ENCODE measurements around the gene XCL2. TPM values are rescaled to one million over a fixed set of nuclear protein-coding genes. Genes with fewer than 3 reads are reported as not detected.

XCL2 gene
- total RNA-seq, 1 experiment from 2014 or later = not detected

- peaks cover 16% of the 10 kb centered on the region for H3K27me3 ChIP-seq (replicated peaks; ENCODE audit: insufficient read depth, low read depth, low read length, poor library complexity)
- POLR2A ChIA-PET (ENCODE audit: low non-redundant PET) = no interaction called here
- no peak overlapping the region for H3K4me3 ChIP-seq (ENCODE audit: low read depth, low read length, poor library complexity, severe bottlenecking)
- TF ChIP-seq EZH2 (IDR thresholded peaks at IDR 0.05; ENCODE audit: borderline replicate concordance, low read depth, low read length, poor library complexity, severe bottlenecking) (no peak), CTCF (conservative IDR thresholded peaks at IDR 0.05; ENCODE audit: low read depth, low read length) (no peak)
- no peaks in the 10 kb centered on the region for H3K36me3 ChIP-seq (ENCODE audit: insufficient read depth, low read length, poor library complexity, severe bottlenecking)
- intact Hi-C loops (cut with micrococcal nuclease; ENCODE audit: unreplicated experiment) = no loop called here
- CTCF ChIA-PET = no interaction called here
- no peak for DNase-seq (ENCODE audit: low spot score)
- H3K9me3 ChIP-seq (ENCODE audit: low read depth, low read length, poor library complexity, severe bottlenecking) = no peaks in the 10 kb centered on the region
- H3K27ac ChIP-seq (ENCODE audit: low read depth, low read length, poor library complexity, severe bottlenecking) = no peak overlapping the region
- no TSS peak for BruUV-seq (replicated peaks)
- H3K4me1 ChIP-seq (ENCODE audit: insufficient read depth, low read length, poor library complexity, severe bottlenecking) = no peaks in the 10 kb centered on the region
These were observed 23.2 kb upstream of the XCL2 start for GRCh38 chr1:168567007-168567406.

GRCh38 chr1:168565825-168566224 is 22.0 kb upstream of the XCL2 start:
- H3K27me3 ChIP-seq (replicated peaks; ENCODE audit: insufficient read depth, low read depth, low read length, poor library complexity) = peaks cover 20% of the 10 kb centered on the region
- no peak overlapping the region for H3K27ac ChIP-seq (ENCODE audit: low read depth, low read length, poor library complexity, severe bottlenecking)
- TF ChIP-seq CTCF (conservative IDR thresholded peaks at IDR 0.05; ENCODE audit: low read depth, low read length) = no peak
- TF ChIP-seq EZH2 (IDR thresholded peaks at IDR 0.05; ENCODE audit: borderline replicate concordance, low read depth, low read length, poor library complexity, severe bottlenecking) = no peak
- no peak overlapping the region for H3K4me3 ChIP-seq (ENCODE audit: low read depth, low read length, poor library complexity, severe bottlenecking)
- CTCF ChIA-PET = no interaction called here
- H3K36me3 ChIP-seq (ENCODE audit: insufficient read depth, low read length, poor library complexity, severe bottlenecking) = no peaks in the 10 kb centered on the region
- POLR2A ChIA-PET (ENCODE audit: low non-redundant PET) = no interaction called here
- no peaks in the 10 kb centered on the region for H3K9me3 ChIP-seq (ENCODE audit: low read depth, low read length, poor library complexity, severe bottlenecking)
- intact Hi-C loops (cut with micrococcal nuclease; ENCODE audit: unreplicated experiment) = no loop called here
- DNase-seq (ENCODE audit: low spot score) = no peak
- BruUV-seq (replicated peaks) = no TSS peak
- no peaks in the 10 kb centered on the region for H3K4me1 ChIP-seq (ENCODE audit: insufficient read depth, low read length, poor library complexity, severe bottlenecking)

- no peak overlapping the region for H3K4me3 ChIP-seq (ENCODE audit: low read depth, low read length, poor library complexity, severe bottlenecking)
- TF ChIP-seq EZH2 (IDR thresholded peaks at IDR 0.05; ENCODE audit: borderline replicate concordance, low read depth, low read length, poor library complexity, severe bottlenecking) (no peak), CTCF (conservative IDR thresholded peaks at IDR 0.05; ENCODE audit: low read depth, low read length) (no peak)
- intact Hi-C loops (cut with micrococcal nuclease; ENCODE audit: unreplicated experiment) = no loop called here
- ChIA-PET POLR2A (ENCODE audit: low non-redundant PET) (no interaction called here), CTCF (no interaction called here)
- H3K27ac ChIP-seq (ENCODE audit: low read depth, low read length, poor library complexity, severe bottlenecking) = no peak overlapping the region
- BruUV-seq (replicated peaks) = no TSS peak
- H3K36me3 ChIP-seq (ENCODE audit: insufficient read depth, low read length, poor library complexity, severe bottlenecking) = no peaks in the 10 kb centered on the region
- peaks cover 28% of the 10 kb centered on the region for H3K27me3 ChIP-seq (replicated peaks; ENCODE audit: insufficient read depth, low read depth, low read length, poor library complexity)
- H3K9me3 ChIP-seq (ENCODE audit: low read depth, low read length, poor library complexity, severe bottlenecking) = no peaks in the 10 kb centered on the region
- DNase-seq (ENCODE audit: low spot score) = no peak
- no peaks in the 10 kb centered on the region for H3K4me1 ChIP-seq (ENCODE audit: insufficient read depth, low read length, poor library complexity, severe bottlenecking)
These were observed 18.2 kb upstream of the XCL2 start for GRCh38 chr1:168561989-168562388.

Measured in A673 (cell line).